OCI-LY3 (cell line): Measurements from ENCODE around the gene FNIP1.

Experiments
- EZH2phosphoT487 ChIP-seq: fragments of 200-600 bp; shearing (Covaris generic); IDR thresholded peaks from 2 replicates; pipeline ENCODE4 v1.6.1; 2018; ENCODE audit warnings: antibody characterized with exemption, mixed run types, low read depth
- TF ChIP-seq, protein P1 (sequence below): fragments of 200-600, 300-600 bp; sonication (generic); IDR thresholded peaks from 2 replicates; pipeline ENCODE4 v1.5.1; 2014; ENCODE audit warnings: antibody characterized with exemption, low read length, low read depth

DNA sequence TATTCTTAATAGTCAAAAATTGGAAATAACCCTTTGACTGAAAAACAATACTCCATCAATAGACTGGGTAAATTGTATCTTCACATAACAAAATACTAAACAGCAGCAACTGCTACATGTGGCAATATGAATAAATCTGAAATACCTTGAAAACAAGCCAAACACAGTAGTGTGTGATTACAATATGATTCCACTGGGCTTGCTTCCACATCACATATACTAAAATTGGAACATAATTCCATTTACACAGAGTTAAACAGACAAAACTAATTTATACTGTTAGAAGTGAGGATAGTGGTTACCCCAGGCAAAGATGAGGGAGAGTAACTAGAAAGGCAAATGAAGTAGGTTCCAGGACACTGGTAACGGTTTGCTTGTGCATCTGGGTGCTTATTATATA, 20.4 kb downstream of the FNIP1 start:
- TF ChIP-seq, protein P1, sequence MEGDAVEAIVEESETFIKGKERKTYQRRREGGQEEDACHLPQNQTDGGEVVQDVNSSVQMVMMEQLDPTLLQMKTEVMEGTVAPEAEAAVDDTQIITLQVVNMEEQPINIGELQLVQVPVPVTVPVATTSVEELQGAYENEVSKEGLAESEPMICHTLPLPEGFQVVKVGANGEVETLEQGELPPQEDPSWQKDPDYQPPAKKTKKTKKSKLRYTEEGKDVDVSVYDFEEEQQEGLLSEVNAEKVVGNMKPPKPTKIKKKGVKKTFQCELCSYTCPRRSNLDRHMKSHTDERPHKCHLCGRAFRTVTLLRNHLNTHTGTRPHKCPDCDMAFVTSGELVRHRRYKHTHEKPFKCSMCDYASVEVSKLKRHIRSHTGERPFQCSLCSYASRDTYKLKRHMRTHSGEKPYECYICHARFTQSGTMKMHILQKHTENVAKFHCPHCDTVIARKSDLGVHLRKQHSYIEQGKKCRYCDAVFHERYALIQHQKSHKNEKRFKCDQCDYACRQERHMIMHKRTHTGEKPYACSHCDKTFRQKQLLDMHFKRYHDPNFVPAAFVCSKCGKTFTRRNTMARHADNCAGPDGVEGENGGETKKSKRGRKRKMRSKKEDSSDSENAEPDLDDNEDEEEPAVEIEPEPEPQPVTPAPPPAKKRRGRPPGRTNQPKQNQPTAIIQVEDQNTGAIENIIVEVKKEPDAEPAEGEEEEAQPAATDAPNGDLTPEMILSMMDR = no peak
- no peak for TF ChIP-seq EZH2phosphoT487
